Activated CD8-positive, alpha-beta memory T cell treated with anti-CD3 and anti-CD28 coated beads for 24 hours (primary cell): ENCODE results near the gene TMEM167A.
"Not testable (repeated sequence)": the region's sequence is repeated elsewhere in the genome, so short reads cannot be mapped to it uniquely, and the experiment has no call there.

ENCODE experiments used
- DNase-seq: peaks from one replicate; pipeline ENCODE4 v3.0.0-alpha.2; 2020

The TMEM167A gene

GRCh38 chr5:83085106-83085505, 7.9 kb upstream of the TMEM167A start:
- no peak for DNase-seq

GRCh38 chr5:83084336-83084735, 7.1 kb upstream of the TMEM167A start:
- DNase-seq, result no peak

- DNase-seq, result no peak
Measured at GRCh38 chr5:83082750-83083149, 5.6 kb upstream of the TMEM167A start.

- DNase-seq, result no peak
Measured at GRCh38 chr5:83077662-83078261, 568 bp upstream of the TMEM167A start.

GRCh38 chr5:83072966-83073365, 4.2 kb downstream of the TMEM167A start:
- DNase-seq, result no peak

- DNase-seq, result no peak
Measured at GRCh38 chr5:83071286-83072051, 5.7 kb downstream of the TMEM167A start.

GRCh38 chr5:83069096-83069799, 7.9 kb downstream of the TMEM167A start:
- no peak for DNase-seq

GRCh38 chr5:83067377-83067776, 9.8 kb downstream of the TMEM167A start:
- not testable (repeated sequence) for DNase-seq

- no peak for DNase-seq
Measured at GRCh38 chr5:83066548-83067110, 10.6 kb downstream of the TMEM167A start.

GRCh38 chr5:83059341-83059740, 17.9 kb downstream of the TMEM167A start:
- no peak for DNase-seq

GRCh38 chr5:83058726-83059125, 18.5 kb downstream of the TMEM167A start:
- no peak for DNase-seq

GRCh38 chr5:83055166-83055565, 22.0 kb downstream of the TMEM167A start:
- no peak for DNase-seq

- DNase-seq, result no peak
Measured at GRCh38 chr5:83050723-83051340, 26.4 kb downstream of the TMEM167A start.

GRCh38 chr5:83049370-83049885, 27.8 kb downstream of the TMEM167A start:
- DNase-seq, result no peak

- DNase-seq, result no peak
Measured at GRCh38 chr5:83048811-83049210, 28.4 kb downstream of the TMEM167A start.

- DNase-seq, result no peak
Measured at GRCh38 chr5:83048277-83048676, 28.9 kb downstream of the TMEM167A start.

GRCh38 chr5:83044926-83045325, 32.3 kb downstream of the TMEM167A start:
- no peak for DNase-seq

GRCh38 chr5:83042507-83042906, 34.7 kb downstream of the TMEM167A start:
- DNase-seq, result no peak

- DNase-seq, result no peak
Measured at GRCh38 chr5:83038924-83039323, 38.3 kb downstream of the TMEM167A start.

- no peak for DNase-seq
Measured at GRCh38 chr5:83036991-83037575, 40.1 kb downstream of the TMEM167A start.

- DNase-seq, result no peak
Measured at GRCh38 chr5:83035373-83036100, 41.7 kb downstream of the TMEM167A start.
